IMR-90 (cell line): Measurements from ENCODE around the gene MPST. TPM values are rescaled to one million over a fixed set of nuclear protein-coding genes. Genes with fewer than 3 reads are reported as not detected.

Experiments
- ATAC-seq: fragments of 200-7000 bp; cut with Tn5 transposase; 2 replicates; pipeline ENCODE4 v1.9.1; 2020; ENCODE audit warnings: low read depth, mild to moderate bottlenecking, moderate library complexity
- BruUV-seq: library from RNA; stranded (reverse); fragments of 400-500 nt; replicated peaks from 2 replicates; lab custom pipeline; 2021; lab: Mats Ljungman, UMichigan
- CTCF ChIA-PET: fragments of 300-600 bp; formaldehyde crosslinking; extraction: SDS; loops from one replicate; lab custom pipeline; 2021; ENCODE audit warnings: antibody characterized with exemption; lab: Yijun Ruan, JAX
- POLR2A ChIA-PET: fragments of 300-600 bp; sonication (Branson Sonifier 250); formaldehyde crosslinking; loops from one replicate; lab custom pipeline; 2022; ENCODE audit warnings: antibody characterized with exemption; ENCODE audit not compliant: unreplicated experiment; lab: Charles Lee
- DNase-seq: peaks from one replicate; pipeline ENCODE4 v3.0.0; 2013
- H2AFZ ChIP-seq: replicated peaks from 2 replicates; pipeline ENCODE3; 2013; ENCODE audit warnings: low read length, mild to moderate bottlenecking; ENCODE audit not compliant: poor library complexity
- H2AK5ac ChIP-seq: 2 replicates; pipeline ENCODE4 v1.6.1; 2013; ENCODE audit warnings: low read depth, low read length, inconsistent platforms
- H2AK9ac ChIP-seq: replicated peaks from 2 replicates; pipeline ENCODE3; 2013; ENCODE audit warnings: mild to moderate bottlenecking, low read depth, low read length, moderate library complexity; ENCODE audit not compliant: poor library complexity
- H2BK120ac ChIP-seq: 2 replicates; pipeline ENCODE4 v1.6.1; 2013; ENCODE audit warnings: low read depth, low read length, inconsistent platforms
- H2BK15ac ChIP-seq: 3 replicates; pipeline ENCODE4 v1.6.1; 2013; ENCODE audit warnings: low read depth, low read length, inconsistent platforms
- H2BK20ac ChIP-seq: 2 replicates; pipeline ENCODE4 v1.6.1; 2013; ENCODE audit warnings: low read depth, mild to moderate bottlenecking, inconsistent platforms, low read length, moderate library complexity
- H2BK5ac ChIP-seq: 2 replicates; pipeline ENCODE4 v1.6.1; 2013; ENCODE audit warnings: mild to moderate bottlenecking, low read depth, low read length, inconsistent platforms; ENCODE audit not compliant: poor library complexity, severe bottlenecking
- H3K14ac ChIP-seq: replicated peaks from 2 replicates; pipeline ENCODE4 v1.6.1; 2013; ENCODE audit warnings: low read depth, low read length, inconsistent platforms
- H3K18ac ChIP-seq: 2 replicates; pipeline ENCODE4 v1.6.1; 2013; ENCODE audit warnings: low read depth, low read length, control low read depth
- H3K23ac ChIP-seq: 2 replicates; pipeline ENCODE4 v1.6.1; 2013; ENCODE audit warnings: low read depth, low read length, inconsistent platforms
- H3K27ac ChIP-seq: 2 replicates; pipeline ENCODE4 v1.5.1; 2013; ENCODE audit warnings: mild to moderate bottlenecking, control low read depth, low read length; ENCODE audit not compliant: insufficient read depth
- H3K27me3 ChIP-seq: 2 replicates; pipeline ENCODE4 v1.6.1; 2013; ENCODE audit warnings: low read length; ENCODE audit not compliant: control insufficient read depth, insufficient read depth
- H3K36me3 ChIP-seq: 2 replicates; pipeline ENCODE4 v1.6.1; 2013; ENCODE audit warnings: low read length, mixed read lengths; ENCODE audit not compliant: control insufficient read depth, insufficient read depth
- H3K4ac ChIP-seq: 2 replicates; pipeline ENCODE4 v1.6.1; 2013; ENCODE audit warnings: low read depth, low read length, inconsistent platforms
- H3K4me1 ChIP-seq: 2 replicates; pipeline ENCODE4 v1.6.1; 2013; ENCODE audit warnings: low read length, mixed read lengths; ENCODE audit not compliant: control insufficient read depth, insufficient read depth
- H3K4me2 ChIP-seq: 2 replicates; pipeline ENCODE4 v1.6.1; 2013; ENCODE audit warnings: low read depth, mild to moderate bottlenecking, control low read depth, low read length, moderate library complexity
- H3K4me3 ChIP-seq: 2 replicates; pipeline ENCODE4 v1.5.1; 2013; ENCODE audit warnings: low read depth, mild to moderate bottlenecking, control low read depth, low read length, moderate library complexity; ENCODE audit not compliant: insufficient read depth
- H3K56ac ChIP-seq: 2 replicates; pipeline ENCODE4 v1.6.1; 2013; ENCODE audit warnings: low read length, inconsistent platforms; ENCODE audit not compliant: insufficient read depth; ENCODE audit errors: extremely low read depth
- H3K79me1 ChIP-seq, 2 experiments: 2 replicates each; pipeline ENCODE4 v1.6.1; 2013; ENCODE audit warnings: low read length in 2 of 2, inconsistent platforms in 1 of 2, low read depth in 1 of 2
- H3K9ac ChIP-seq: 2 replicates; pipeline ENCODE4 v1.6.1; 2013; ENCODE audit warnings: low read depth, low read length, control low read depth
- H3K9me1 ChIP-seq: 2 replicates; pipeline ENCODE4 v1.6.1; 2013; ENCODE audit warnings: low read length, inconsistent platforms; ENCODE audit not compliant: insufficient read depth
- H3K9me3 ChIP-seq: 2 replicates; pipeline ENCODE4 v1.6.1; 2013; ENCODE audit warnings: low read length; ENCODE audit not compliant: control insufficient read depth, insufficient read depth
- H4K20me1 ChIP-seq: 2 replicates; pipeline ENCODE4 v1.6.1; 2013; ENCODE audit warnings: low read length, inconsistent platforms; ENCODE audit not compliant: insufficient read depth
- H4K5ac ChIP-seq: 2 replicates; pipeline ENCODE4 v1.6.1; 2013; ENCODE audit warnings: mild to moderate bottlenecking, low read depth, low read length, control low read depth
- H4K8ac ChIP-seq, 2 experiments: 2 replicates each; pipeline ENCODE4 v1.6.1; 2013; ENCODE audit warnings: low read depth in 2 of 2, low read length in 2 of 2, control low read depth in 1 of 2, inconsistent platforms in 1 of 2
- H4K91ac ChIP-seq: 2 replicates; pipeline ENCODE4 v1.6.1; 2013; ENCODE audit warnings: low read depth, low read length, inconsistent platforms; ENCODE audit not compliant: insufficient read depth
- SMC3 ChIP-seq: fragments of 150-350 bp; IDR thresholded peaks from 2 replicates; pipeline ENCODE4 v1.6.1; 2016; ENCODE audit warnings: low read depth, mild to moderate bottlenecking, antibody characterized with exemption, low read length, moderate library complexity
- USF2 ChIP-seq: fragments of 150-350 bp; IDR thresholded peaks from 2 replicates; pipeline ENCODE4 v1.6.1; 2017; ENCODE audit warnings: mild to moderate bottlenecking, antibody characterized with exemption, low read length, low read depth
- WGBS, 2 experiments: methylation state at CpG; one replicate each; pipeline versions ENCODE4 v1.1.5 to v1.1.7; 2013; ENCODE audit warnings: missing lambda C conversion rate in 2 of 2; ENCODE audit not compliant: insufficient read length in 1 of 2; ENCODE audit errors: extremely low coverage in 2 of 2; 5-methylcytosine and 5-hydroxymethylcytosine counted together
- dilution Hi-C: fragments of 300-500 bp; cut with HindIII; formaldehyde crosslinking; loops from one replicate; pipeline ENCODE4 v1.14.3; 2018; ENCODE audit warnings: low sequenced_read_pairs; ENCODE audit not compliant: unreplicated experiment
- in situ Hi-C: fragments of 300-500 bp; cut with MboI; formaldehyde crosslinking; loops from 3 replicates; pipeline ENCODE4 v1.14.3; 2019; ENCODE audit warnings: low sequenced_read_pairs, inconsistent platforms, mixed read lengths
- intact Hi-C: fragments of 100-400 bp; cut with micrococcal nuclease; formaldehyde crosslinking; loops from 2 replicates; pipeline ENCODE4 v1.10.0; 2022
- polyA plus RNA-seq, 3 experiments: library from polyadenylated mRNA; depleted of rRNA; stranded (reverse); fragments of >200 nt; gene quantifications; 2 replicates each; pipeline ENCODE4 v1.2.3, GENCODE V29; 2012; ENCODE audit warnings: low replicate concordance in 1 of 3
- total RNA-seq: library from RNA; depleted of rRNA; stranded (reverse); fragments of >200 nt; gene quantifications from 2 replicates; pipeline ENCODE4 v1.2.3, GENCODE V29; 2012

The MPST gene
- total and polyA plus RNA-seq, 2 of the 4 experiments (the other 2 are of a cell fraction): 19.2 to 43.0 TPM

GRCh38 chr22:37057796-37058510, 38.4 kb downstream of the MPST start:
- Histone ChIP-seq H4K5ac (no peak overlapping the region), H3K23ac (no peak overlapping the region), H2BK20ac (no peak overlapping the region), H2BK120ac (no peak overlapping the region), H3K27ac (no peak overlapping the region), H2BK5ac (no peak overlapping the region), H3K27me3 (no peaks in the 10 kb centered on the region), H2AK9ac (peak overlapping the region; percentile 39), H3K36me3 (peaks cover 41% of the 10 kb centered on the region), H3K56ac (no peak overlapping the region), H3K9me1 (0 out of 2 replicates have a peak, but pooled peaks cover under 1% of the 10 kb centered on the region), H3K4ac (no peak overlapping the region), H3K79me1 (peaks cover under 1 to 5% of the 10 kb centered on the region in 2 experiments; a peak in 1 of 4 replicates), H4K20me1 (no peaks in the 10 kb centered on the region), H4K8ac (no peak overlapping the region), H2AFZ (no peak overlapping the region), H3K18ac (no peak overlapping the region), H3K4me3 (no peak overlapping the region), H3K4me2 (no peak overlapping the region), H3K9ac (no peak overlapping the region), H4K91ac (no peak overlapping the region), H2AK5ac (no peak overlapping the region), H3K14ac (no peak overlapping the region), H3K4me1 (no peaks in the 10 kb centered on the region), H3K9me3 (no peaks in the 10 kb centered on the region), H2BK15ac (no peak overlapping the region)
- no peak for ATAC-seq
- DNase-seq: no peak
- in situ Hi-C loops: no loop called here
- BruUV-seq: no TSS peak
- intact Hi-C loops: no loop called here
- dilution Hi-C loops: no loop called here
- 100% methylated on average over 3 of the region's 12 CpGs; no CpG with 5 or more reads in 1 of the 2 experiments for WGBS, 2 experiments
- CTCF ChIA-PET: no interaction called here
- TF ChIP-seq SMC3: no peak
- TF ChIP-seq USF2: no peak
- POLR2A ChIA-PET: no interaction called here
